Measurements from ENCODE around the gene SIT1.

DNA sequence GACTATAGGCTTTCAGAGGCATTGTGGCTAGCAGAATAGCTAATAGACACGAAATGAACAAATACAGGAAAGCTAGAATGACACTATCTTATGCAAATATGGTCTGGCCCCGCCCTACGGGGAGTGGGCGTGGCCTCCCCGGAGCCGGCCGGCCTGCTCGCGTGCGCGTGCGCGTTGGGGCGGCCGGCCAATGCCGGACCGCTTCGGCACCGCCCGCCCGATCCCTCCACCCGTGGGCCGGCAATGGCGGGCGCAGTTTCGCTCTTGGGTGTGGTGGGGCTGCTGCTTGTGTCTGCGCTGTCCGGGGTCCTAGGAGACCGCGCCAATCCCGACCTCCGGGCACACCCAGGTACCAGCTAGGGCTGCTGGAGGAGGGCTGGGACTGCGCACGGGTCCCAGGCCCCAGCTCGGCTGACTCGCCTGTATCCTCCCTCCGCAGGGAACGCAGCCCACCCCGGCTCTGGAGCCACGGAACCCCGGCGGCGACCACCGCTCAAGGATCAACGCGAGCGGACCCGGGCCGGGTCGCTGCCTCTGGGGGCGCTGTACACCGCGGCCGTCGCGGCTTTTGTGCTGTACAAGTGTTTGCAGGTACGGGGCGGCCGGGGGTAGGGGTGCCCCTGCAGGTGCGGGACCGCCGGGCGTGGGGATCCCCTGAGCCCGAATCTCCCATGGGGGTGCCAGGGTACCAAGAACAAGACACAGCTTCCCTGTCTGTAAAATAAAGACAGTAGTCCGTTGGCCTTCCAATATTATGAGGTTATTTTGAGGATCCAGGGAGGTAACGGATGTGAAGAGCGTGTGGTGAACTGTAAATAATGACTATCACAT lies 7.6 kb upstream of the SIT1 start, which contains the start of gene CCDC107:
- TF ChIP-seq, protein P1, sequence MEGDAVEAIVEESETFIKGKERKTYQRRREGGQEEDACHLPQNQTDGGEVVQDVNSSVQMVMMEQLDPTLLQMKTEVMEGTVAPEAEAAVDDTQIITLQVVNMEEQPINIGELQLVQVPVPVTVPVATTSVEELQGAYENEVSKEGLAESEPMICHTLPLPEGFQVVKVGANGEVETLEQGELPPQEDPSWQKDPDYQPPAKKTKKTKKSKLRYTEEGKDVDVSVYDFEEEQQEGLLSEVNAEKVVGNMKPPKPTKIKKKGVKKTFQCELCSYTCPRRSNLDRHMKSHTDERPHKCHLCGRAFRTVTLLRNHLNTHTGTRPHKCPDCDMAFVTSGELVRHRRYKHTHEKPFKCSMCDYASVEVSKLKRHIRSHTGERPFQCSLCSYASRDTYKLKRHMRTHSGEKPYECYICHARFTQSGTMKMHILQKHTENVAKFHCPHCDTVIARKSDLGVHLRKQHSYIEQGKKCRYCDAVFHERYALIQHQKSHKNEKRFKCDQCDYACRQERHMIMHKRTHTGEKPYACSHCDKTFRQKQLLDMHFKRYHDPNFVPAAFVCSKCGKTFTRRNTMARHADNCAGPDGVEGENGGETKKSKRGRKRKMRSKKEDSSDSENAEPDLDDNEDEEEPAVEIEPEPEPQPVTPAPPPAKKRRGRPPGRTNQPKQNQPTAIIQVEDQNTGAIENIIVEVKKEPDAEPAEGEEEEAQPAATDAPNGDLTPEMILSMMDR (IDR thresholded peaks at IDR 0.05), result peak; percentile 47 to 68 (median 61)
- TF ChIP-seq POLR2A (IDR thresholded peaks at IDR 0.05), result peak in 3 of 4 donors; percentile 83 to 94 (median 88)

Measured in esophagus squamous epithelium (tissue), 4 donors.